NCI-H2029 treated with DMSO at 0.1 percent for 48 hours (cell line): Measurements from ENCODE around the gene TP53AIP1.

Source experiments
- DNase-seq: peaks from one replicate; lab custom pipeline; 2025; lab: John Stamatoyannopoulos, UW

The TP53AIP1 gene, protein sequence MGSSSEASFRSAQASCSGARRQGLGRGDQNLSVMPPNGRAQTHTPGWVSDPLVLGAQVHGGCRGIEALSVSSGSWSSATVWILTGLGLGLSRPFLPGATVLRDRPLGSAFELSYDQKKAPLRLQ

DNA sequence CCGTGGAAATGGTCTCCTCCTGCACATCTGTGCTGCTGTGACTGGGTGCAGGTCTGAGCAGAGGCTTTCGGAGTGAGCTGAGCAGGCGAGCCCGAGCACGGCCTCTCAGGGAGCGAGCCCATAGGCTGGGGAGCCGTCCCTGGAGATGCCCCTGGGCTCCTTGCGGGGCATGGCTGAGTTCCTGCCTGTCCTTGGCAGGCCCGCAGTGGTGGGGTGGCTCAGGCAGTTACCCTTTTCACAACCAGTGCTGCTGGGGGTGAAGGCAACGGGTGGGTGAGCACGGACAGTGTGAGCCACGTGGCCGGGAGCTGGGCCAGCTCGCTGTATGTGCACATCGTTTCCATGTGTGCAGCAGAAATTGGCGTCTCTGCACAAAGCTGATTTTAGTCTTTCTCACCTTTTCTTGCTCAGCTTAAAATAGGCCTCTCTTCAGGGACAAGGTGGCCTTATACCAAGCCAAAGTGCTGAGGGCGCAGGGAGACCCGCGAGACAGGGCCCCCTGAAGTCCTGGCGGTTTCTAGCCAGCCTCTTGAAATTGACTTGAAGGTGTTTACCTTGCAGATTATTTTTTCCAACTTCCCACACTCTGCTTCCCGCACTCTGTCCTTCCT is at the start of gene TP53AIP1:
Gene TP53AIP1, minus strand, starts transcription at position 55 of the 611 bp plus-strand sequence. CDS start 5,053 bp downstream, outside the sequence.
- no peak for DNase-seq

DNA sequence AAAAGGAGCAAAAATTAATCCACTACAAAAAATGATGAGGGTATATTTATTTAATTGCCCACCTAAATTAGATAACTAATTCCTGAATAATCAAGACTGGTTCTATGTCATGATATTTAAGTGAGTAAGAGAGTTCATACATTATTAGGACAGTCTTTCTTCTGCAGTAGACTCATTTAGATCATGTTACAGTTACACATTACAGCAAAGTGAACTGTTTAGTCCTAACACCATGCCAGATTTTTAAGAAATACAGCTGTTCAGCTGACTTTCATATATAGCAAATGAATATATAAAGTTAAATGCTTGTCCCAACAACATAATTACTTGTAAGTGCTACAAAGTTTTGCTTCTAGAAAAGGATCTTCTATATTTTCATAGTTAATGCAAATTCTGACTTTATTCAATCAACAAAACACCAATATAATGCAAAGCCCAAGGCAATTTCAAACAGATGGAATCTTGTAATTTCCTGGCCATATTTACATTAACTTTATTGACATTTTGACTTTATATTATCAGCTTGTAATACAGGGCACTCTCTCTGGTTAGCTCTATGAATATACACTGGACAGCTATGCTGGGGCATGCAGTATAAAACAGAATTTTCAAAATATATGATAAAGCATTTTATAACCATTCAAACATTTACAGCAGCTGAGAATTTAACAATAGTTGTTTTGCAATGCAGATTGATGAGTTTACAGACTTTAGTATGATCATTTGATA is 45.7 kb upstream of the TP53AIP1 start:
- DNase-seq: no peak

DNA sequence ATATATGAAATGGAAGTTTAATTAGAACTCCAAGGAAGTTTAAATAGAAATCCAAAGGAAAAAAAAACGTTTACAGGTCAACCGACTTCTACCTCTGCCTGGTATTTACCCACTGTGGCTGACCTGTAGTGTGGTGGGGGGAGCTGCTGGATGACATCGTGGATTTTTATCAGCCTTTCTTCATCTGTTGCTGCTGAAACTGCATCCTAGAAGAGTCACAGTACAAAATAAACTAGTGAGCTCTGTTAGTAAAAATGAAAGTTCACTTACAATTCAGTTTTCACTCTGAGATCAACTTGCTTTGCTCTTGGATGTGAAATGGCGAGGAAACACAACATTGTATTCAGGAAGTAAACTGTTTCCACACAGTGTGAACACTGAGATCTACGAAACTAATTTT is 43.2 kb upstream of the TP53AIP1 start:
- DNase-seq: no peak

DNA sequence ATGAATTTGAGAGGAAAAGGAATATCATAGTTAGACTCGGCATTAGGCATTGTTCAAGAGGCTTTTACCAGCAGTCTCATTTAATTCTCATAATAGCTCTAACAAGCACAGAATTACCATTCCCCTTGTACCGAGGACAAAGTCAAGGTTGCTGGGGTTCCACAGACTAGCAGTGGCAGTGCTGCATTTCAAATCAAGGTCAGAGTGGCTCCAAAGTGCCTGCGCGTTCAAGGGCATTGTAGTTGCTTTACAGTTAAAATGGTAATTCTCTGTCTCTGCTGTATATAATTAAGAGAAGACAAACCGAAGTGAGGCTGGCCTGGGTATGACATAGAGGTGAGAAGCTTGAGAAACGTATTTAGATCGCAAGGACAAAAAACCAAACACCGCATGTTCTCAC is 40.4 kb upstream of the TP53AIP1 start:
- no peak for DNase-seq

DNA sequence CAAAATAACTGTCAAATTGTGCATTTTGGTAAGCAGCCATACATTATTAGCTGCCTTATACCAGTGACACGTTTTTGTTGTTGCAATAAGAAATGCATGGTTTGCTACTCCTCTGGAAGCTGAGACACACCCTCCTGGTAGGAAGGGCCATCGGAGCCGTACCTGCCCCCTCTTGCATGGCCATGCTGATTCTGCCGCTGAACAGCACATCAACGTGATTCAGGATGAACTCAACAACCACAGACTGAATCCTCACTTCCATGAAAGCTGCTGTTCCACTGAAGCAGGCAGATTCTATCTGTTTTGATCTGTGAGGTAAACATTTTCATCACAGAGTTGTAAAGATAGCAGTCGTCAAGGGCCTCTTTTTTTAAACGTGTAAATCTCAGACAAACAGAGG is 38.6 kb upstream of the TP53AIP1 start:
- no peak for DNase-seq

DNA sequence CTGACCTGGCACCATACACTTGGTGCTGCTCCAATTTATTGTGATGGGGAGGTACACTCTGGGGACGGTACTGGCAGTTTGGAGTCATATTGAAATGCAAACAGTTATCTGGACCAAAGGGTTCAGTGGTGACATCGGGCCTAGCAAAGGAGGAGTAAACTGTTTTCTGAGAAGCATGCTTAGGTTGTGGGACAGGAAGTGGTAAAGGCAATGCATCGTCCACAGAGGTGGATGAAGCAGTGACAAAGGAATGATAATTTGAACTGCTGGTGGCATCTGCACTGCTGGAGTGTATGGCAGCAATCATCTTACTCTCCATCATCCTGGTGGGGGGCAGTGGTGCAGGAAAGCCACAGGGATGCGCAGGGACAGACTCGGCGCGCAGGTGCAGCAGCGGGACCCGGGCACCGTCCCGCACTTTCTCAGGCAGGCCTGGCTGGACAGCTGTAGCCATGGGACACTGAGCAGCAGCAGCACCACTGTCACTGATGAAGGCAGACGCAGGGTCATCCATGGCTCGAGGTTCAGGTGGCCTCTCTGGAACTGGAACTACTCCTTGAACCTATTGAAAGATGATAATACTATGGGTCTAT is 28.0 kb upstream of the TP53AIP1 start:
- no peak for DNase-seq

DNA sequence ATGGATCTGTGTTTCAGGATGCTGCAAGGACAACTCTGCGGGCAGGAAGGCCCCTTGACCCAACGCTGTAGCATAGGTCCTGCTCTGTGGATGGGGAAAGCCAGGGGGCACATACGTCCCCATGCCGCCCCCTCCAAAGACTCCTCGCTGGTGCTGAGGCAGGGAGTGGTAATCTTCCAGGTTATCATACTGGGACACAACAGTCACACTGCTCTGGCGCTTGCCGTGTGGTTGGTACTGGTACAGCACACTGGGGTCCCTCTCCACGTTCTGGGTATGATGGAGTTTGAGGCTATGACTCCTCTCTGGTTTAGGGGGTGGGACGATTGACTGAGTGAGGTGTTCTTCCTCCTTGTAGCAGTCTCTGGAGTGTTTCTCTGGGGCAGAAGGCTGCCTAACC is 26.2 kb upstream of the TP53AIP1 start:
- no peak for DNase-seq

DNA sequence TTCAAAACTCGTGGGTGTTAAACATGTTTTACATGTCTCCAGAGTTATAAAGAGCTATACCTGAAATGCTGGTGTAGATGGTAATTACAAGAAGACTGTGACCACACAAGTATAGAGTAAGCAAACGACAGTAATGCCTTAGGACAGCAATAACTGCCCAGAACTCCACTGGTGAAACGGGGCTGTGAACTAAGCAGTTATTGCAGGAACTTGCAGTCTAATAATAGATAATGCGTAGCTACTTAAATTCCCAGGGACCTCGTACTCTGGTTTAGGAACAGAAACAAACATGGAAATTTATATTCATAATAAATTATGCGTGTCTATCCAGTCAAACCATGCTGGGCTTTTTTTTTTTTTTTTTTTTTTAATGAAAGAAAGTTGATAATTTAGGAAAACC is 24.9 kb upstream of the TP53AIP1 start:
- DNase-seq: no peak

DNA sequence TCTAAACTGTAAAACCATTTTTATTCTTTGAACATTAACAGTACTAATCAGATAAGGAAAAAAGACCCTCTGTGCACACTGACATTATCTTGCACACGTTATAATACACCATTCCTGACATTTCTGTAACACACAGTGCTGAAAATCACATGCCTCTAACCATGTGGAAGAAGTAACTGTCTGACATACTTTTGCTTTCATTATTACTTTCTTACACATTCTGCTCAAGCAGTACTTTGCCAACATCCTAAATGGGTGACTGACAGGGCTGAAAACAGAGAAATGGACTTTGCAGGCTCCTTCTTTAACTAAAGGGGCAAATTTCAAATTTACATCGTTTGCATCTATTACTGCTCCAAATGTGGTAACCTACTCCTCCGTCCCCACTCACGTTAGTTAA is 22.8 kb upstream of the TP53AIP1 start:
- DNase-seq: no peak

DNA sequence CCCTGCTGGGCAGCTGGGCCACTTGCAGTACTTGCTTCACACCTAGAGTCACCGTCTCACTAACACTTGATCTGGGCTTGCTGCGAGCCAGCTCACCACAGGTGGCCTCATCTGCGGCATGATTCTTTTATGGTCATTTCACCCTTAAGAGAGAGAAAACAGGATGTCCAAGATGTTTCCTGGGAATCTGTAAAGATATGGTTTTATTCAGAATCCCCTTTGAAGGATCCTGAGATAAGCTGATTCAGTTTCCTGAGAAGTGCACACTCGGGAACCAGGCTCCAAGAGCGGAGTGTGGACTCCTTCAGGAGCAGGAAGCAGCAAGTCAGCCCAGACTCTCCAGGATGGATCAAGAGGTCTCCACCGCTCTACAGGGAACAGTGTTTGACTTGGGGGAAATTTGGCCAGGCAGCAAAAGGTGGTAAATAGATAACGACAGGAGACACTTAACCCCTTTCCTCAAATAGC is 21.8 kb upstream of the TP53AIP1 start:
- DNase-seq: no peak

DNA sequence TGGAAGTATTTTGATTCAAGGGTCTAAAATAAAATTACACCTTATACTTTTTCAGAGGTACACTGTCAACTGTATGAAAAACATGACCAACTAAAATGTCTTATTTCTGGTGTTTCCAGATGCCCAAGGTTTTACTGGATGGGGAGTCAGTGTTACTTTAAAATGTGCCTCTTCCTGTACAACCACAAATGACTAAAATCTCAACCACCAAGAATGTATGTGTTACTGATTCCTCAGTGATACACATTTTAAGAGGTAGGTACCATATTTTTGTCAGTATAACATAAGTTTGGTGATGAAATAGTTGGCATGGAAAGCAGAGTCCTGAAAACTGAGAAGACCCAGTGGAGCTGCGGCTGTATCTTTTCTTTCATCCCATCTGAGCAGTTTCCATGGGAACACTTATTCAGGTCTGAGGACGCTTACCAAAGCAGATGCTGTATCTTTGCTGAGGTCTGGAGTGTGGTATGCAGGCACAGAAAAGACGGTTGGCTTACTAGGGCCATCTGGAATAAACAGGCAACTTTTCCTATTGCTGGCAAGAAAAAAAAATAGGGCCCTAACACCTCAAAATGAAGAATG is 21.2 kb upstream of the TP53AIP1 start:
- no peak for DNase-seq

DNA sequence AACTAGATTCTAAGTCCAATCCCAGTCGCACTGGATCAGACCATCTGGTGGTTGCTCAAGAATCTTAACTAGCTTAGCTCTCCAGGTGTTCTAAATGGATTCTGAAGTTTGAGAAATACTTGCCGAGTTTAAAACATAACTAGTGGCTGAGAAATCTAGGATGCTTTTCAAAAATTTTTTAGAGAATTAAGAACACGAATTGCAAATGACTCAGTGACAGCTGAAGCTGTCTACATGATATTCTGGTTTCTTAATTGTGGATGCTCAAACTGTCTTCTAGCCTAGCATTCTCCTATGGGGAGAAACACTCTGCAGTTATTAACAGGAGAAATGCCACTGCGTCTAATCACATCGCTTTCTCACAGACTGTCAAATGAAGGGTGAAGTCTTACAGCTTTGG is 20.2 kb upstream of the TP53AIP1 start:
- DNase-seq: no peak

DNA sequence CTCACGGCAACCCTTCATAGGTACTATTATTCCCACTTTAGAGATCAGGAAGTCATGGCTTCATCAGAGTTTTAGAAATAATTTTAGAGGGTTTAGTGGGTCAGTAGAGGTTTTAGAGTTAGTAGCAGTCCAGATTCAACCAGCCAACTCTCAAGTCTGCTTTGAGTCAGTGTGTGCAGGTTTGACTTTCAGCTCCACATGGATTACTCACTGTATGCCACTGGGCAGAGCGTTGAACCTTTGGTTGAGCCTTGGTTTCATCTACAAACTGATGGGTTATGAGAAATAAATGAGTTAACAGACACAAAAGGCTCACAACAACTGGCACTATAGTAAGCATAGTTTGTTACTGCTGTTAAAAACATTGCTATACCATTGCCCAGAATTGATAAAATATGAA is 19.0 kb upstream of the TP53AIP1 start:
- no peak for DNase-seq

DNA sequence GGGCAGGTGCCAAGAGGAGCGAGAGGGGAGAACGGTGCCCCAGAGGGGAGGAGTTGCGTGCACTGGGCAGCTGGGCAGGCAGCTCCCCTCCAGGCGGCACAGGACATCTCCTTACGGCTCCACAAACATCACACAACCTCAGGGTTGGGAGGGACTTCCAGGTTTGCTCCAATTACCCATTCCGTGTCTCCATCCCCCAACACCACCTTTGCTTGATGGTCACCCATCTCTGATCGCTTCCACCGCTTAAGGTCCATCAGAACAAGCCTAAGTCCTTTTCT is 14.5 kb upstream of the TP53AIP1 start:
- DNase-seq: no peak

DNA sequence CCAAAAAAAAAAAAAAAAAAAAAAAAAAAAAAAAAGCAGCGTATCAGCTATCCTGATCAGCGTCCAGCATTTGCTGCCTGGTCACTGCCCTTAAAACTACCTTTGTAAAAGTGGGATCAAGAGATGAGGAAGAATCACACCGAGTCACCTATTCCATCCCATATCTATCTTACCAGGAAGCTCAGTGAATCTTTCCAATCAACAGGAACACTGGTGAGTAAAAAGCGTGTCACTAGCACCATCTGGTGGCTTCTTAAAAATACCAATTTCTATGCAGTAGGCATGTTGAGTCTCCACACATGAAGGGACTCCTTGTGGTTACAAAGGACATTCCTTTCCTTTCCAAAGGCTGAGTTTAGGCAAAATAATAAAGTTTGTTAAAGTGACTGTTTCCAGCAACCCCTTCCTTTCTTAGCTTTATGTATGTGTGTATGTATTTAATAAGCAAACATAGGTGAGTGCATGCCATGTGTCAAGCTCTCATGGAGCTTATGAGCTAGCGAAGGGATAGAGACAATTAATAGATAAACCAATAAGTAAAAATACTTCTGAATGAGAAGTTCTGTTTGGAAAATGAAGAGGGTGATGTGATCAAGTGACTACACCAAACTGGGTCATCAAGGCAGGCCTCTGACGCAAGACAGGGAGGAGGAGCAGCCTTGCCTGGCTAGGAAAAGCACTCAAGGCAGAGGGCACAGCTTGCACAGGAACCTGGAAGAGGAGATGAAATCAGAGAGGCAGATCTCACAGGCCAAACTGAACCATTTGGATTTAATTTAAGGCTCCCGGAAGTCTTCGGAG is 13.9 kb upstream of the TP53AIP1 start:
- DNase-seq: peak; percentile 80

DNA sequence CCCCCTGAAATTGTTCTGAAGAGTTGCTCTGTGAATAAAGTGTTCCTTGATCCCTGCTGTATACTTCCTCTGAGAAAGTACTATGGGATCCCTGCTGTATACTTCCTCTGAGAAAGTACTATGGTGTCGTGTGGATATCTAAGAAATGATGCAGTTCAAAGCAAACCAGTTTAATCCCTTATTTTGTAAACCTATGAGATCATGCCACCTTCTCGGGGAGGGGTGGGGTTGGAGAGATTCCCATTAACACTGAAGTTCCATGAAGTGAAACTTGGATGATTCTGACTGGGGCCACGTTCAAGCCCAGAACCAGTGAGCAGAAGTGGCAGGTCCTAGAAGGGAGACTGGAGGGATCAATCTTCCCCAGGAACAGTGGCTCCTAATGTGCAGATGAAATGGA is 13.0 kb upstream of the TP53AIP1 start:
- no peak for DNase-seq

DNA sequence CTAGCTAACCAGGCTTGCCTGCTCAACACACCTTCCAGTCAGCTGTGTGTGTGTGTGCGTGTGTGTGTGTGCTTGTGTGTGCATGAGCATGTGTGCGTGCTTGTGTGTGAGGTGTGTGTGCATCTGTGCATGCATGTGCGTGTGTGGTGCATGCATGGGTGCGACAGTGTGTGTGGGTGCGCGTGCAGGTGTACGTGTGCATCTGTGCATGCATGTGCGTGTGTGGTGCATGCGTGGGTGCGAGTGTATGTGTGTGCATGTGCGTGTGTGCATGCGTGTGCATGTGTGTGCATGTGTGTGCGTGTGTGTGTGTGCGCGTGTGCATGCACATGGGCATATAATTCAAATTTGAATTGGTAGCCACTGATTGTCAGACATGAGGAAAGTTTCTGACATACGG is 10.5 kb upstream of the TP53AIP1 start:
- no peak for DNase-seq

DNA sequence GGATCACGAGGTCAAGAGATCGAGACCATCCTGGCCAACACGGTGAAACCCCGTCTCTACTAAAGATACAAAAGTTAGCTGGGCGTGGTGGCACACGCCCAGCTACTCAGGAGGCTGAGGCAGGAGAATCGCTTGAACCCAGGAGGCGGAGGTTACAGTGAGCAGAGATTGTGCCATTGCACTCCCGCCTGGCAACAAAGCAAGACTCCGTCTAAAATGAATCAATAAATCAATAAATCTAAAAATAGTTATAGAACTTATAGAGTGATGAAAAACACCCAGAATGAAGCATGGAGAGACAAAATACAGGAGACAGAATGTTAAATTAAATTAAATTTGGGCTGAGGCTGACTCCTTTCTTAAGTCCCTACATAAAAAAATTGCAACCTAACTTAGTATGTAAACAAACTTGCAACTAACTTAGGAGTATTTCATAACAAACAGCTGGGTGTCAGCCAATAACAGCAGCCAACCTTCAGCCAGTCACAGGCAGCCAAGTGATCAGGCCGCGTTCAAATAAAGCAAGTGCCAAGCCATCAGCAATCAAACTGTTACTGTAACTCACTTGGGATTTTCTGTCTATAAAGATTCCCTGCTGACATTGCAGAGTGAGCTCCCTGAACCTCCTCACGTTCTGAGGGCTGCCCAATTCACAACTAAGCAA is 7.3 kb upstream of the TP53AIP1 start:
- DNase-seq: no peak

DNA sequence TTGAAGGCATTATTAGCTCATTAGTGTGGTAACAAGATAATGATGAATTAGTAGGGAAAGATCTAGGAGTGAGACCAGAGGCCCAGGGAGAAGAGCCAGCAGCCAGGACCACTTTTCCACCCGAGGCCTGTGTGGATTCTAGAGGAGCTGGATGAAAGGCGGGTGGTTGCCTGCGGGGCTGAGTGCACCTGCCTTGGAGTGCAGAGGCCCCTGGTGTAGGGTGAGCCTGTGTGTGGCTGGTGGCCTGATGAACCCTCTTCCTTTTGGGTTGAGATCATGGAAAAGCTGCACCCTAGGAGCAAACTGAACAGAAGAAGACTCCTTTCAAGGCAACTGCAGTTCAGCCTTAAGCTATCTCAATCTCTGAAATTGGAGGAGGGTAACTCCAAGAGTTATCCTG is 5.9 kb upstream of the TP53AIP1 start:
- no peak for DNase-seq

DNA sequence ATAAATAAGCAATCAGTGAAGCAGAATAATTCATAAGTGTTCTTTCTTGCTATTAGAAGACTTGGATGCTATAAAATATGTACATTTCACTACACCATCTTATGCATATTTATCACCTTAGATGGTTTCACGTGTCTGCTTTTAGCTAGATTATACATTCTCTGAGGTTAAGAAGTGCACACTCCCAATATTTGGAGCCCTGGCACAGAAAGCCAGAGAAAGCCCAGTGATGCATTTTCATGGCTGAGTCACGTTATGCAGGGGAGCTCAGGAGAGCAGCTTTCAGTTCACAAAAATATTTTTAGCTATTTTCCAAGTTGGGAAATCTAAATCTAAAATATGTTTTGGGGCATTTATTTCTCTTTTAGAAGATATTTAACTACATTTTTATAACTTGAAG is 5.1 kb upstream of the TP53AIP1 start:
- DNase-seq: no peak

DNA sequence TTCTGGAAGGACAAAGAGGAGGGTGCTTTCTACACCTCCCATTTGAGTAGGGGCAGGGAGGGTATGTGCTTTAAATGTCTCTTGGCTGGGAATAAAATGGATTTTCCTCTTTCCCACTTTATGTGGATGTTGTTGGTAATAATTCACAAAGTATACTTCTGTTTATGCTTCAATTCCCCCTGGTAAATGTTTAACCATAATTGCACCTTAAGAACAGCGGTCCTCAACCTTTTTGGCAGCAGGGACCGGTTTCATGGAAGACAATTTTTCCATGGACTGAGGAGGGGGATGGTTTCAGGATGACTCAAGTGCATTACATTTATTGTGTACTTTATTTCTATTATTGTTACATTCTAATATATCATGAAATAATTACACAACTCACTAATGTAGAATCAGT is 4.0 kb upstream of the TP53AIP1 start:
- no peak for DNase-seq
